Head of caudate nucleus (tissue), 42 donors: ENCODE data around the gene TMEM63A.

Experiments
- DNase-seq, 42 donors: peaks; one replicate each; pipeline versions ENCODE4 v3.0.0 to v3.0.0-alpha.2; 2020 to 2021; ENCODE audit warnings: mixed read lengths in 7 of 42
- intact Hi-C: fragments of 100-400 bp; cut with DNase I; formaldehyde crosslinking; loops from one replicate; pipeline ENCODE4 v1.15.0; 2022

TMEM63A gene

GRCh38 chr1:225874431-225874830 is 7.7 kb downstream of the TMEM63A start:
- intact Hi-C loops = no loop called here
- DNase-seq = no peak

- intact Hi-C loops = no loop called here
- DNase-seq = no peak
Observed at GRCh38 chr1:225873281-225873850, 8.8 kb downstream of the TMEM63A start.

GRCh38 chr1:225872075-225872430 is 10.1 kb downstream of the TMEM63A start:
- intact Hi-C loops = no loop called here
- no peak for DNase-seq

- intact Hi-C loops = no loop called here
- DNase-seq = no peak
Observed at GRCh38 chr1:225871359-225872074, 10.7 kb downstream of the TMEM63A start.

- intact Hi-C loops = no loop called here
- peak in 8 of 42 donors; percentile 37 to 53 (median 46) for DNase-seq
Observed at GRCh38 chr1:225870911-225871310, 11.3 kb downstream of the TMEM63A start.

GRCh38 chr1:225868631-225869330 is 13.4 kb downstream of the TMEM63A start:
- intact Hi-C loops = no loop called here
- DNase-seq = no peak

- peak in 1 of 42 donors; percentile 18 for DNase-seq
- intact Hi-C loops = no loop called here
Observed at GRCh38 chr1:225866981-225867380, 15.2 kb downstream of the TMEM63A start.

- no peak for DNase-seq
- intact Hi-C loops = no loop called here
Observed at GRCh38 chr1:225866061-225866837, 15.9 kb downstream of the TMEM63A start.

- intact Hi-C loops = no loop called here
- no peak for DNase-seq
Observed at GRCh38 chr1:225865514-225865913, 16.7 kb downstream of the TMEM63A start.

GRCh38 chr1:225863167-225863566 is 19.0 kb downstream of the TMEM63A start:
- intact Hi-C loops = no loop called here
- DNase-seq = no peak

GRCh38 chr1:225862581-225862950 is 19.6 kb downstream of the TMEM63A start:
- intact Hi-C loops = no loop called here
- DNase-seq = no peak

- intact Hi-C loops = no loop called here
- no peak for DNase-seq
Observed at GRCh38 chr1:225861834-225862580, 20.2 kb downstream of the TMEM63A start.

GRCh38 chr1:225860876-225861441 is 21.2 kb downstream of the TMEM63A start:
- no peak for DNase-seq
- intact Hi-C loops = no loop called here

- DNase-seq = no peak
- intact Hi-C loops = no loop called here
Observed at GRCh38 chr1:225860107-225860506, 22.1 kb downstream of the TMEM63A start.

- intact Hi-C loops = no loop called here
- DNase-seq = no peak
Observed at GRCh38 chr1:225859151-225859550, 23.0 kb downstream of the TMEM63A start.

GRCh38 chr1:225857256-225857655 is 24.9 kb downstream of the TMEM63A start:
- DNase-seq = peak in 12 of 42 donors; percentile 45 to 71 (median 60)
- intact Hi-C loops = no loop called here

- peak in 2 of 42 donors; percentile 32 to 53 for DNase-seq
- intact Hi-C loops = no loop called here
Observed at GRCh38 chr1:225855503-225856300, 26.5 kb downstream of the TMEM63A start.

- intact Hi-C loops = no loop called here
- no peak for DNase-seq
Observed at GRCh38 chr1:225853441-225853840, 28.7 kb downstream of the TMEM63A start.
